Endothelial cell of umbilical vein (primary cell): ENCODE results near the gene TPSB2. TPM values are rescaled to one million over a fixed set of nuclear protein-coding genes. Genes with fewer than 3 reads are reported as not detected.

Experiments used
- BruUV-seq: library from RNA; stranded (reverse); fragments of 400-500 nt; replicated peaks from 2 replicates; lab custom pipeline; 2021; lab: Mats Ljungman, UMichigan
- CTCF ChIA-PET: fragments of 300-600, 350-600 bp; sonication (Branson Sonifier 250); formaldehyde crosslinking; loops from one replicate; lab custom pipeline; 2021; ENCODE audit warnings: antibody characterized with exemption, inconsistent platforms; lab: Charles Lee
- POLR2A ChIA-PET: fragments of 300-600, 350-600 bp; sonication (Branson Sonifier 250); formaldehyde crosslinking; loops from one replicate; lab custom pipeline; 2021; ENCODE audit warnings: antibody characterized with exemption, inconsistent platforms; lab: Charles Lee
- DNase-seq: peaks from one replicate; pipeline ENCODE4 v3.0.0-alpha.2; 2011; ENCODE audit warnings: low read depth, low spot score
- FAIRE-seq: peaks from 2 replicates; lab custom pipeline; 2011; peaks lifted over from hg19 to GRCh38; lab: Jason Lieb, UNC
- H2AFZ ChIP-seq: 2 replicates; pipeline ENCODE4 v1.6.0; 2012; ENCODE audit warnings: low read depth, low read length, control low read depth, inconsistent platforms
- H3K27ac ChIP-seq: 2 replicates; pipeline ENCODE4 v1.5.1; 2011; ENCODE audit warnings: low read depth, mild to moderate bottlenecking, control low read depth, low read length, moderate library complexity; ENCODE audit not compliant: insufficient read depth
- H3K27me3 ChIP-seq, 2 experiments: 2 replicates each; pipeline versions ENCODE4 v1.6.0 to v1.6.1; 2011; ENCODE audit warnings: low read length in 2 of 2, mixed read lengths in 1 of 2; ENCODE audit not compliant: control insufficient read depth in 2 of 2, insufficient read depth in 2 of 2
- H3K36me3 ChIP-seq, 2 experiments: 2 replicates in 1 of 2; 3 replicates in 1 of 2; pipeline ENCODE4 v1.5.1; 2011; ENCODE audit warnings: low read length in 2 of 2, mild to moderate bottlenecking in 1 of 2, moderate library complexity in 1 of 2; ENCODE audit not compliant: control insufficient read depth in 2 of 2, insufficient read depth in 2 of 2; ENCODE audit errors: extremely low read depth in 1 of 2
- H3K4me1 ChIP-seq: 3 replicates; pipeline ENCODE4 v1.5.1; 2011; ENCODE audit warnings: mild to moderate bottlenecking, low read length; ENCODE audit not compliant: control insufficient read depth, insufficient read depth; ENCODE audit errors: extremely low read depth
- H3K4me2 ChIP-seq: 2 replicates; pipeline ENCODE4 v1.6.1; 2011; ENCODE audit warnings: low read length, control low read depth, mixed read lengths; ENCODE audit not compliant: insufficient read depth
- H3K4me3 ChIP-seq, 3 experiments: fragments of 200-600 bp in 1 of 3; sonication (generic), shearing (Covaris generic) in 1 of 3; replicated peaks in 1 of 3; 2 replicates each; pipeline ENCODE4 v1.5.1; 2011 to 2016; ENCODE audit warnings: control low read depth in 3 of 3, low read length in 3 of 3, mild to moderate bottlenecking in 2 of 3, inconsistent platforms in 1 of 3, low read depth in 1 of 3, moderate library complexity in 1 of 3; ENCODE audit not compliant: insufficient read depth in 1 of 3
- H3K79me2 ChIP-seq: 2 replicates; pipeline ENCODE4 v1.6.0; 2012; ENCODE audit warnings: low read length, inconsistent platforms; ENCODE audit not compliant: control insufficient read depth, insufficient read depth
- H3K9ac ChIP-seq: replicated peaks from 2 replicates; pipeline ENCODE3; 2011; ENCODE audit warnings: low read length, control low read depth; ENCODE audit not compliant: insufficient read depth; ENCODE audit errors: extremely low read depth
- H3K9me1 ChIP-seq: replicated peaks from 3 replicates; pipeline ENCODE4 v1.6.0; 2011; ENCODE audit warnings: mild to moderate bottlenecking, low read length; ENCODE audit not compliant: control insufficient read depth, insufficient read depth; ENCODE audit errors: extremely low read depth
- H3K9me3 ChIP-seq: replicated peaks from 2 replicates; pipeline ENCODE4 v1.5.1; 2012; ENCODE audit warnings: low read length, inconsistent platforms; ENCODE audit not compliant: control insufficient read depth, insufficient read depth
- H4K20me1 ChIP-seq: replicated peaks from 2 replicates; pipeline ENCODE3; 2011; ENCODE audit warnings: mild to moderate bottlenecking, low read length; ENCODE audit not compliant: control insufficient read depth, insufficient read depth; ENCODE audit errors: extremely low read depth
- EZH2 ChIP-seq: IDR thresholded peaks from 2 replicates; pipeline ENCODE4 v1.6.1; 2012; ENCODE audit warnings: borderline replicate concordance, low read depth, mild to moderate bottlenecking, moderate library complexity, low read length, inconsistent platforms; ENCODE audit not compliant: severe bottlenecking
- FOS ChIP-seq: IDR thresholded peaks from 2 replicates; pipeline ENCODE4 v1.6.1; 2011; ENCODE audit warnings: mild to moderate bottlenecking, low read length, moderate library complexity, borderline replicate concordance; ENCODE audit not compliant: insufficient read depth
- JUN ChIP-seq: IDR thresholded peaks from 2 replicates; pipeline ENCODE4 v1.6.1; 2011; ENCODE audit warnings: borderline replicate concordance, low read depth; ENCODE audit not compliant: insufficient read length, insufficient read depth
- MAX ChIP-seq: IDR thresholded peaks from 2 replicates; pipeline ENCODE4 v1.6.1; 2011; ENCODE audit not compliant: insufficient read depth, insufficient read length
- dilution Hi-C: fragments of 300-500 bp; cut with MboI; formaldehyde crosslinking; loops from one replicate; pipeline ENCODE4 v1.15.0; 2019; ENCODE audit warnings: low sequenced_read_pairs; ENCODE audit not compliant: extremely low pct_ligation_motif_present
- intact Hi-C: fragments of 100-400 bp; cut with micrococcal nuclease; formaldehyde crosslinking; loops from one replicate; pipeline ENCODE4 v1.10.0; 2022
- polyA plus RNA-seq, 4 experiments: library from polyadenylated mRNA; depleted of rRNA in 3 of 4; stranded (reverse) in 3 of 4; unstranded in 1 of 4; fragments of >200 nt; gene quantifications; 2 replicates each; pipeline versions ENCODE4 v1.2.1 to v1.2.3, GENCODE V29; 2011 to 2012; ENCODE audit warnings: missing spikeins in 1 of 4
- total RNA-seq: library from RNA; stranded (reverse); gene quantifications from 2 replicates; pipeline ENCODE4 v1.2.3, GENCODE V29; 2021

Gene TPSB2
- total and polyA plus RNA-seq, 2 donors (not counting 3 experiments of a cell fraction or from before 2014, with no cell fraction given), result not detected

- ChIA-PET POLR2A (no interaction called here), CTCF (interaction anchor here (1.1 kb wide), 1 partner anchor 13 kb away, joined by 3 read pairs; no protein-coding TSS in a partner anchor)
- no peak for TF ChIP-seq FOS
- TF ChIP-seq MAX, result no peak
- no TSS peak for BruUV-seq
- no peaks in the 10 kb centered on the region for H3K79me2 ChIP-seq
- no peaks in the 10 kb centered on the region for H3K27me3 ChIP-seq
- no peak for DNase-seq
- dilution Hi-C loops (no loop called here), intact Hi-C loops (no loop called here)
- no peaks in the 10 kb centered on the region for H3K36me3 ChIP-seq
- H3K9ac ChIP-seq, result no peak overlapping the region
- no peaks in the 10 kb centered on the region for H3K4me1 ChIP-seq
- H2AFZ ChIP-seq, result no peak overlapping the region
- H3K4me3 ChIP-seq, result no peak overlapping the region
- no peaks in the 10 kb centered on the region for H3K9me3 ChIP-seq
- no peak overlapping the region for H3K27ac ChIP-seq
- FAIRE-seq, result no peak
- H4K20me1 ChIP-seq, result no peaks in the 10 kb centered on the region
- H3K9me1 ChIP-seq, result no peaks in the 10 kb centered on the region
- H3K4me2 ChIP-seq, result no peak overlapping the region
These were observed 23.2 kb downstream of the TPSB2 start for GRCh38 chr16:1206786-1207185.

- Histone ChIP-seq H3K27ac (no peak overlapping the region), H3K9me1 (no peaks in the 10 kb centered on the region), H3K4me3 (no peak overlapping the region), H2AFZ (no peak overlapping the region), H4K20me1 (no peaks in the 10 kb centered on the region), H3K36me3 (no peaks in the 10 kb centered on the region), H3K27me3 (no peaks in the 10 kb centered on the region), H3K4me2 (no peak overlapping the region), H3K4me1 (no peaks in the 10 kb centered on the region), H3K9ac (no peak overlapping the region), H3K9me3 (no peaks in the 10 kb centered on the region), H3K79me2 (no peaks in the 10 kb centered on the region)
- TF ChIP-seq EZH2 (no peak), FOS (no peak), JUN (no peak)
- ChIA-PET CTCF (no interaction called here), POLR2A (no interaction called here)
- FAIRE-seq (no peak), DNase-seq (no peak)
- BruUV-seq, result no TSS peak
- dilution Hi-C loops (no loop called here), intact Hi-C loops (no loop called here)
These were observed 23.7 kb downstream of the TPSB2 start for GRCh38 chr16:1206326-1206725.
